Measurements from ENCODE around the gene SMYD3. TPM values are rescaled to one million over a fixed set of nuclear protein-coding genes. Genes with fewer than 3 reads are reported as not detected.

SMYD3 gene
- total and polyA plus RNA-seq, 2 donors (not counting 1 experiment from before 2014, with no cell fraction given): 69.4 to 83.1 TPM

GRCh38 chr1:246246430-246246829 is 260.6 kb downstream of the SMYD3 start:
- Histone ChIP-seq H3K9me3 (ENCODE audit: control insufficient read depth, insufficient read depth, low read depth, low read length) (no peaks in the 10 kb centered on the region), H3K27ac (ENCODE audit: insufficient read depth, low read length) (no peak overlapping the region), H3K4me3 (replicated peaks in 1 of 4; ENCODE audit: control extremely low read depth in 1 of 4, insufficient read depth in 1 of 4, low read depth in 3 of 4, low read length in 4 of 4) (no peak overlapping the region), H3K27me3 (ENCODE audit: control insufficient read depth, insufficient read depth, low read length) (no peaks in the 10 kb centered on the region), H3K4me1 (ENCODE audit: control insufficient read depth, extremely low read depth, insufficient read depth, low read length) (no peaks in the 10 kb centered on the region), H3K79me2 (ENCODE audit: control insufficient read depth, insufficient read depth, low read length) (no peaks in the 10 kb centered on the region), H3K36me3 (ENCODE audit: control insufficient read depth, insufficient read depth, low read length) (no peaks in the 10 kb centered on the region), H3K9ac (ENCODE audit: insufficient read depth, low read length) (no peak overlapping the region), H2AFZ (ENCODE audit: low read length) (no peak overlapping the region), H3K4me2 (ENCODE audit: extremely low read depth, insufficient read depth, low read length) (no peak overlapping the region), H4K20me1 (ENCODE audit: control insufficient read depth, extremely low read depth, insufficient read depth, low read length) (no peaks in the 10 kb centered on the region)
- peak in 1 of 2 donors; percentile 23 for DNase-seq (ENCODE audit: low read depth in 2 of 2)
- TF ChIP-seq EZH2 (IDR thresholded peaks at IDR 0.05; ENCODE audit: low read length, missing control alignments) (no peak), CTCF (conservative IDR thresholded peaks at IDR 0.05 in 1 of 2, IDR thresholded peaks at IDR 0.05 in 1 of 2; ENCODE audit: low read depth in 1 of 2, low read length in 2 of 2) (no peak)

GRCh38 chr1:246245541-246245940 is 261.5 kb downstream of the SMYD3 start:
- Histone ChIP-seq H3K4me2 (ENCODE audit: extremely low read depth, insufficient read depth, low read length) (no peak overlapping the region), H3K9ac (ENCODE audit: insufficient read depth, low read length) (no peak overlapping the region), H3K9me3 (ENCODE audit: control insufficient read depth, insufficient read depth, low read depth, low read length) (no peaks in the 10 kb centered on the region), H3K4me1 (ENCODE audit: control insufficient read depth, extremely low read depth, insufficient read depth, low read length) (no peaks in the 10 kb centered on the region), H2AFZ (ENCODE audit: low read length) (no peak overlapping the region), H3K79me2 (ENCODE audit: control insufficient read depth, insufficient read depth, low read length) (no peaks in the 10 kb centered on the region), H3K27ac (ENCODE audit: insufficient read depth, low read length) (no peak overlapping the region), H3K27me3 (ENCODE audit: control insufficient read depth, insufficient read depth, low read length) (no peaks in the 10 kb centered on the region), H4K20me1 (ENCODE audit: control insufficient read depth, extremely low read depth, insufficient read depth, low read length) (no peaks in the 10 kb centered on the region), H3K36me3 (ENCODE audit: control insufficient read depth, insufficient read depth, low read length) (no peaks in the 10 kb centered on the region), H3K4me3 (replicated peaks in 1 of 4; ENCODE audit: control extremely low read depth in 1 of 4, insufficient read depth in 1 of 4, low read depth in 3 of 4, low read length in 4 of 4) (no peak overlapping the region)
- TF ChIP-seq CTCF (conservative IDR thresholded peaks at IDR 0.05 in 1 of 2, IDR thresholded peaks at IDR 0.05 in 1 of 2; ENCODE audit: low read depth in 1 of 2, low read length in 2 of 2) (no peak), EZH2 (IDR thresholded peaks at IDR 0.05; ENCODE audit: low read length, missing control alignments) (no peak)
- no peak for DNase-seq (ENCODE audit: low read depth in 2 of 2)

- no peaks in the 10 kb centered on the region for H3K9me3 ChIP-seq (ENCODE audit: control insufficient read depth, insufficient read depth, low read depth, low read length)
- no peaks in the 10 kb centered on the region for H3K27me3 ChIP-seq (ENCODE audit: control insufficient read depth, insufficient read depth, low read length)
- no peaks in the 10 kb centered on the region for H3K36me3 ChIP-seq (ENCODE audit: control insufficient read depth, insufficient read depth, low read length)
- H4K20me1 ChIP-seq (ENCODE audit: control insufficient read depth, extremely low read depth, insufficient read depth, low read length): no peaks in the 10 kb centered on the region
- H3K9ac ChIP-seq (ENCODE audit: insufficient read depth, low read length): no peak overlapping the region
- H3K79me2 ChIP-seq (ENCODE audit: control insufficient read depth, insufficient read depth, low read length): no peaks in the 10 kb centered on the region
- no peak overlapping the region for H3K4me2 ChIP-seq (ENCODE audit: extremely low read depth, insufficient read depth, low read length)
- TF ChIP-seq CTCF (conservative IDR thresholded peaks at IDR 0.05 in 1 of 2, IDR thresholded peaks at IDR 0.05 in 1 of 2; ENCODE audit: low read depth in 1 of 2, low read length in 2 of 2): no peak
- no peak for TF ChIP-seq EZH2 (IDR thresholded peaks at IDR 0.05; ENCODE audit: low read length, missing control alignments)
- H3K4me1 ChIP-seq (ENCODE audit: control insufficient read depth, extremely low read depth, insufficient read depth, low read length): no peaks in the 10 kb centered on the region
- H3K27ac ChIP-seq (ENCODE audit: insufficient read depth, low read length): no peak overlapping the region
- H2AFZ ChIP-seq (ENCODE audit: low read length): no peak overlapping the region
- no peak for DNase-seq (ENCODE audit: low read depth in 2 of 2)
- no peak overlapping the region for H3K4me3 ChIP-seq (replicated peaks in 1 of 4; ENCODE audit: control extremely low read depth in 1 of 4, insufficient read depth in 1 of 4, low read depth in 3 of 4, low read length in 4 of 4)
These were observed 275.0 kb downstream of the SMYD3 start for GRCh38 chr1:246232126-246232525.
